Epithelial cell of prostate (primary cell): Measurements from ENCODE around the gene CYP2A6.
"Not testable (repeated sequence)": the region's sequence is repeated elsewhere in the genome, so short reads cannot be mapped to it uniquely, and the experiment has no call there.

ENCODE experiments used
- DNase-seq: peaks from one replicate; pipeline ENCODE4 v3.0.0-alpha.2; 2011; ENCODE audit warnings: low read depth, low spot score
- H3K27ac ChIP-seq: fragments of 450-650 bp; 2 replicates; pipeline ENCODE4 v1.5.1; 2017; ENCODE audit warnings: mild to moderate bottlenecking

The CYP2A6 gene

DNA sequence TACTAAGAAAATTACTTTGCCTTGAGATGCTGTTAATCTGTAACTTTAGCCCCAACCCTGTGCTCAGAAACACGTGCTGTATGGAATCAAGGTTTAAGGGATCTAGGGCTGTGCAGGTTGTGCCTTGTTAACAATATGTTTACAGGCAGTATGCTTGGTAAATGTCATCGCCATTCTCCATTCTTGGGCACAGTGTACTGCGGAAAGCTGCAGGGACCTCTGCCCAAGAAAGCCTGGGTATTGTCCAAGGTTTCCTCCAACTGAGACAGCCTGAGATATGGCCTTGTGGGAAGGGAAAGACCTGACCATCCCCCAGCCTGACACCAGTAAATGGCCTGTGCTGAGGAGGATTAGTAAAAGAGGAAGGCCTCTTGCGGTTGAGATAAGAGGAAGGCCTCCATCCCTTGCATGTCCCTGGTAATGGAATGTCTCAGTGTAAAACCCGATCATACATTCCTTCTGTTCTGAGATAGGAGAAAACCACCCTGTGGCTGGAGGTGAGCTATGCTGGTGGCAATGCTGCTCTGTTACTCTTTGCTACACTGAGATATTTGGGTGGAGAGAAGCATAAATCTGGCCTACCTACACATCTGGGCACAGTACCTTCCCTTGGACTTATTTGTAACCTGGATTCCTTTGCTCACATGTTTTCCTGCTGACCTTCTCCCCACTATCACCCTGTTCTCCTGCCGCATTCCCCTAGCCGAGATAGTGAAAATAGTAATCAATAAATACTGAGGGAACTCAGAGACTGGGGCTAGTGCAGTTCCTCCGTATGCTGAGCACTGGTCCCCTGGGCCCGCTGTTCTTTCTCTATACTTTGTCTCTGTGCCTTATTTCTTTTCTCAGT is 27.3 kb downstream of the CYP2A6 start:
- not testable (repeated sequence) for DNase-seq, H3K27ac ChIP-seq

GRCh38 chr19:40822161-40822560 is 28.1 kb downstream of the CYP2A6 start:
- no peak overlapping the region for H3K27ac ChIP-seq
- no peak for DNase-seq

DNA sequence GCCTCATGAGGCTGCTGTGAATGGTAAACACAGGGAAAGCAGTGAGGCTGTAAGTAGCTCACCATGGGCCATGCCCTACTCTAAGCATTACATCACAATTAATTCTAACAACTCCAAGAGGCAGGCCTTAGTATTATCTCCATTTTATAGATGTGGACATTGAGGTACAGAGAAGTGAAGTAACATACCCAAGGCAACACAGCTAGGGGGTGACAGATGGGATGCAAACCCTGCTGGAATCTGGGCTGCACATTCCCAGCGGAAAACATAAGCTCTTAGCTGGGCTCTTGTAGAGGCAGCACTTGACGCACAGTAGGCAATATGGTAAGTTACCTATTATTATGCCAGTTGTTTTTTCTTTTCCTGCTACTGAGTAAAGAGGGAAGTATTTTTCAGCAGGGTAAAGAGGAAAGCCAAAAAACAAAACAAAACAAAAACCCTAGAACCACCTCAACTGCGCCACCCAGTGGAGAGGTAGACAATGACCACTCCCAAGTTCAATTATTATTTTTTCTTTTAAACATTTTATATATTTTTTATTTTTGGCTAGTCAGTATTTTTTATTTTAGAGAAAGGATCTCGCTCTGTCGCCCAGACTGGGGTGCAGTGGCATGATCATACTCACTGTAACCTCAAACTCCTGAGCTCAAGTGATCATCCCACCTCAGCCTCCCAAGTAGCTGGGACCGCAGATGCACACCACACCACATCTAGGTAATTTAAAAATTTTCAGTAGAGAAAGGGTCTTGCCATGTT is 30.6 kb downstream of the CYP2A6 start:
- not testable (repeated sequence) for DNase-seq, H3K27ac ChIP-seq

GRCh38 chr19:40818480-40819399 is 31.5 kb downstream of the CYP2A6 start:
- DNase-seq, H3K27ac ChIP-seq: not testable (repeated sequence)

DNA sequence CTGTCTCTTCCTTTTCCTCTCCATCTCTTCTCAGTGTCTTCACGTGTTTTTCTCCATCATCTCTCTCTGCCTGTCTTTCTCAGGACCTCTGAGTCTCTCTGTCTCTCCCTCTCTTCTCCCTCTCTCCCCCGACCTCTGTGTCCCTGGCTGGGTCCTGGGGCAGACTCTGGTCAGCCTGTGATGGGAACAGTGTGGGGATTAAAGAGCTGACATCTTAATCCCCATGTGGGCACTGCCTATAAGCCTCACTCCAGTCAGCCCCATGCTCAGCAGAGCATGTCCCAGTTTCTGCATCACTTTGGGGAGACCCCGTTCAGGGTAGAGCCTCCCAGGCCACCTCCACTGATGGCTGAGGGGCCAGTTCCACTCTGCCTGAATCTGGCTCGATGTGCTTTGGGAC is 35.0 kb downstream of the CYP2A6 start:
- no peak overlapping the region for H3K27ac ChIP-seq
- no peak for DNase-seq

GRCh38 chr19:40813182-40813581 is 37.1 kb downstream of the CYP2A6 start:
- no peak for DNase-seq
- H3K27ac ChIP-seq = no peak overlapping the region

- H3K27ac ChIP-seq, DNase-seq: not testable (repeated sequence)
These were observed 37.7 kb downstream of the CYP2A6 start for GRCh38 chr19:40812571-40812970.

GRCh38 chr19:40811478-40812341 is 38.5 kb downstream of the CYP2A6 start:
- no peak for DNase-seq

DNA sequence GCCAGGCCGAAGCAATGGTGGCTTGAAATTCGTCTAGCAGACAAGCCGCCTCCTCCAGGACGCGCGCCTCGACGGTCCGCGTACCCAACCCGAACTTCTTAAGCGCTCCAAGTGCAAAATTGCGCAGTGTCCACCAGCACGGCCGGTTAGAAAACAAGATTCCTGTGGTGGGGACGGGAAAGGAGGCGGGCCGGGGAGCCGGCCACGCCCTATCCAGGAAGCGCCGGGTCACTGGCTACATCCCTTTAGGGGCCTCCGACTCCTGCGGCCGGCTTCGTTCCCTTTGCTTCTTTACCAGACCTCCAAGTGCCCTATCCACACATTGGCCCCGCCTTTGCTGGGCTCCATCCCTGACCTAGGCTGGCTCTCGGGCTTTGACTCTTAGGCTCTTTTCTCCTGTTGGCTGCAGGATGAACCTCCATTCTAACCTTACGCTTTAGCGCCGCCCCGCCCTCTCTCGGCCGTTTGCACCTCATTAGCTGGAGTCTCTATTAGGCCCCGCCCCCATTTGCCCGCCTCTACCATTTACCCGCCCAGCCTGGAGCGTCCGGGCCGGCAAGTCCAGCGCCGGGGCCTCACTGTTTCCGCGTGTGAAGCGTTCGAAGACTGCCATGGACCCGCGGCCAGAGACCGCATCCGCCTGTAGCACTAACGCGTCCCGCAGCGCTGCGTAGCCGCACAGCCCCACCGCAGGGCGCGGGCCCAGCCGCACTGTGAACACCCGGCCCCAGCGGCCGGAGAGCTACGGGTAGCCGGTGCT is 39.4 kb downstream of the CYP2A6 start:
- peak overlapping the region; percentile 28 for H3K27ac ChIP-seq
- not testable (repeated sequence) for DNase-seq

More at GRCh38 chr19:40811478-40812341, 38.5 kb downstream of the CYP2A6 start:
- H3K27ac ChIP-seq = peak overlapping the region; percentile 28

DNA sequence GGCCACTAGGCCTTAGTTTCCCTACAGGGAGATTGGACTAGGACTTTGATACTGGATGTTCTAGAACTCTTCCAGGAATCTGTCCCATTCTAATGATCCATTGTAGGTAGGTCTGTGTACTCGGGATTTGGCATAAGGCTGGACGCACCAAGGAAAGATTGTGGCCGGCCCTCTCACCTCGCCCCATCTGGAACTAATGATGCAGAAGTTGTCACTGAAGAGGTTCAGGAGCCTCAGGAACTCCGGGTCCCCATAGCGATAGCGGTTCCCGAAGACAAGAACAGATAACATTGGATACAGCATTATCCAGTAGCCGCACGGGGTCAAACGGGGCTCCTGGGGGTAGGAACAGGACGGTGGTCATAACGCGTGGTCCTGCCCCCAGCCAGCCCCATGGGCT is 40.1 kb downstream of the CYP2A6 start:
- H3K27ac ChIP-seq = peak overlapping the region; percentile 28
- DNase-seq = no peak

DNA sequence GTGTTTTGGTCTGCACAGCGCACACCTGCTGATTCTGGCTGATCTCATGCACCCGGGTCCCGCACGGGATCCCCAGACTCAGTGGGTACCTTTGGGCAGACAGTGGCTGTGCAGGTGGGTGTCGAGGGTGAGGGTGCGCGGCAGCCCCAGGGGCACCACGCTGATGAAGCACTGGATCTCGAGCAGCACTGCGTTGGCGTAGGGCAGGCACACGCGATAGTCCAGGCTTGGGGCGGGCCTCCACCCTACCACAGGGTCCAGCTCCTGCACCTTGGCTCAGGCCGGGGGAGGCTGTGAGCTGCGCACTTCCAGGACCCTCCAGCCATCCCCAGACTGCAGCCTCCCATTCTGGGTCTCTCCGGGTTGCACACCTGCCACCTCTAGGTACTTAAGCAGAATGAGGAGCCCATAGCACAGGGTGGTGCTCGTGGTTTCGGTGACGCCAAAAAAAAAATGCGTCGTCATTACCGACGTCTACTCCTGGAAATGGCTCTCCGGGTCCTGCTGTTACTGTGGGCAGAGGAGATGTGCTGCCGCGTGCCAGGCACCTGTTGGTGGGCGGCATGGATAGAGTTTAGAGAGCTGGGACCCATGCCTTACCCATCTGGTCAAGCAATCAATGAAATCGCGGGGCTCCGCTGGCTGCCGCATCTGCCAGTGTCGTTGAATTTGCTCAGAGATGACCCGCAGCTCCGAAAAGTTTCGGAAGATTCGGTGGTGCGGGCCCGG is 40.7 kb downstream of the CYP2A6 start:
- H3K27ac ChIP-seq = no peak overlapping the region
- no peak for DNase-seq

- no peak for DNase-seq
- H3K27ac ChIP-seq = no peak overlapping the region
These were observed 41.8 kb downstream of the CYP2A6 start for GRCh38 chr19:40808497-40808896.

GRCh38 chr19:40808021-40808325 is 42.3 kb downstream of the CYP2A6 start:
- no peak for DNase-seq
- no peak overlapping the region for H3K27ac ChIP-seq

DNA sequence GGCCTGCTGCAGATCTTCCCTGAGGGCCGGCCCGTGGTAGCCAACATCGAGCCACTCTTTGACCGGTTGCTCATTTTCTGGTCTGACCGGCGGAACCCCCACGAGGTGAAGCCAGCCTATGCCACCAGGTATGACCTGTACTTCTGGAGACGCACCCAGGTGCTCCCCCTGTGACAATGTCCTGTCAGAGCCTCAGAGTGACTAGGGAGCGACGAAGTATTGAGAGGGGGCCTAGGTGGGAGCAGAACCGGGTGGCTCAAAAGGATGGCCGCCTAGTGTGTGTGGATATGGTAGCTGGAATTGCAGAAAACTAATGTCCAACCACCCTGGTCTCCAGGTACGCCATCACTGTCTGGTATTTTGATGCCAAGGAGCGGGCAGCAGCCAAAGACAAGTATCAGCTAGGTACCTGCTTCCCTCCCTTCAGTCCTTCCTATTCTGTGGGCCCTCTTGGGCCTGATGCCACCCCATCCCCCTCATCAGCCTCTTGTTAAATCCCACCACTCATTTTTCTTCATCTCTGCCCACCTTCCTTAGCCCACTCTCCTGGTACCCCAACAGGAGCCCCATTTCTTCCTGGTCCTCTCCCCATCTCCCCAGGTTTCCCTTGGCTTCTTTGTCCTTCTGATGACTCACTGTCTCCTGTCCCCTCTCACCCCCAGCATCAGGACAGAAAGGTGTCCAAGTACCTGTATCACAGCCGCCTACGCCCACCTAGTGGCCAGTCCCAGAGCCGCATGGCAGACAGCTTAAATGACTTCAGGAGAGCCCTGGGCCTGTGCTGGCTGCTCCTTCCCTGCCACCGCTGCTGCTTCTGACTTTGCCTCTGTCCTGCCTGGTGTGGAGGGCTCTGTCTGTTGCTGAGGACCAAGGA is 42.9 kb downstream of the CYP2A6 start:
- no peak for DNase-seq
- H3K27ac ChIP-seq = no peak overlapping the region

DNA sequence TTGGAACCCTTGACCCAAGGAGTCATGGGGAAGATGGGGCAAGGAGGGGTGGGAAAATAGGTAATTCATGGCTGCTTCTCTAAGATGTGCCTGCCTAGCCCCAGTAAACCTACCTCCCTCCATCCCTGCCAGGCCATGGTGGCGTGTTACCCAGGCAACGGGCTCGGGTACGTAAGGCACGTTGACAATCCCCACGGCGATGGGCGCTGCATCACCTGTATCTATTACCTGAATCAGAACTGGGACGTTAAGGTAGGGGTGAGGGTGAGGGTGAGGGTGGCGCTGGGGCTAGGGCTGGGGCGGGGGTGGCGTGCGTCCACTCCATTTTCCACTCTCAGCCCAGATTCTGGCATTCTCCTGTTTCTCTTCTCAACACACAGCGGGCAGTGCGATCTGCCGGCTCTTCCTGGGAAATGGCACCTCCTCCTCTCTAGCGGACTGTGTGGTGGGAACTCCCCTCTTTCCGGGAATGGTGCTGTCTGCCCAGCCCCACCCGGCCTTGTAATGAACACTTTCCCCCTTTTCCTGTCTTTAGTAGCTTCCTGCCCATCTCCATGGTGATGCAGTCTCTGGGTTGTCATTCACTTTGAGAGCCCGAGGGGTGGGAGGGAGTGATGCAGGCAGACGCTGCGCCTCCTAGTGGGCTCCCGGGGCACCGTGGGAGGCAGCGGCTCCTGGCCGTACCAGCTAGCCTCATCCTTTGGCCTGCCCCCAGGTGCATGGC is 43.7 kb downstream of the CYP2A6 start:
- no peak overlapping the region for H3K27ac ChIP-seq
- no peak for DNase-seq

DNA sequence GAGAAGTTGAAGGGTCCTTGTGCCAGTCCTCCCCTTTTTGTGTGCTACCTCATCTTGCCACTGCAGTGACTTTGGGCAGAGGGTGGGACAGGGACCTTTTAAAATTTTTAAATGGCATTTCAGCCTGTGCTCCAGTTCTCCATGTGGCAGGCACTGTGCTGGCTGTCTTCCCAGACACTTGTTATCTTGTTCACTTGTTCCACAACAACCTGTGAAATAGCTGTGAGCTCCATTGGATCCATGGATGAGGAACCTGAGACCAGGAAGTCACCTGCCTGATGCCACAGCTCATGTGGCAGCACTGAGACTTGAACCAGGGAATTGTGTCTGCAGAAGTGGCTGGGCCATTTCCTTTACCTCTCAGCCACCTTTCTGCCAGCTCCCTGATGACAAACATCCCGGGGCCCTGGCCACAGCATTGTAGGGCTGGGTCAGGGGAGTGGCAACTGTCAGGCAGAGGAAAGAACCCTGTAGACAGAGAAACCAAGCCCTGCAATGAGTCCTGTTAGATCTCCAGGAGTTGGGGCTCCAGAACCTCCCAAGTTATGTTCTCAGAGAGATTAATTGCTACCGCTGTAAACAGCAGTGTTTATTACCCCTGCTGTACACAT is 44.9 kb downstream of the CYP2A6 start:
- DNase-seq = no peak
- H3K27ac ChIP-seq = no peak overlapping the region
